HepG2 (cell line): ENCODE results near the gene RUBCNL. TPM values are rescaled to one million over a fixed set of nuclear protein-coding genes. Genes with fewer than 3 reads are reported as not detected.
"Not testable (repeated sequence)": the region's sequence is repeated elsewhere in the genome, so short reads cannot be mapped to it uniquely, and the experiment has no call there.

ENCODE experiments used
- ATAC-seq: fragments of 200-7000 bp; cut with Tn5 transposase; 3 replicates; pipeline ENCODE4 v1.9.1; 2020; ENCODE audit warnings: mild to moderate bottlenecking, moderate library complexity
- BruUV-seq: library from RNA; stranded (reverse); fragments of 400-500 nt; replicated peaks from 2 replicates; lab custom pipeline; 2021; lab: Mats Ljungman, UMichigan
- CTCF ChIA-PET: fragments of 300-600 bp; formaldehyde crosslinking; extraction: SDS; loops from one replicate; lab custom pipeline; 2021; ENCODE audit warnings: low total read pairs, inconsistent platforms, low intra/inter-chr PET ratio; lab: Yijun Ruan, JAX
- POLR2A ChIA-PET: fragments of 350-600 bp; sonication (Branson Sonifier 250); formaldehyde crosslinking; loops from one replicate; lab custom pipeline; 2020; ENCODE audit warnings: antibody characterized with exemption, inconsistent platforms; lab: Yijun Ruan, JAX
- DNase-seq: peaks from one replicate; pipeline ENCODE4 v3.0.0-alpha.2; 2015; ENCODE audit warnings: low spot score
- FAIRE-seq: peaks from 3 replicates; lab custom pipeline; 2011; peaks lifted over from hg19 to GRCh38; lab: Jason Lieb, UNC
- H2AFZ ChIP-seq: one replicate; pipeline ENCODE4 v1.6.1; 2011; ENCODE audit warnings: low read length, inconsistent platforms
- H3K27ac ChIP-seq: fragments of 300-600 bp; 3 replicates; pipeline ENCODE4 v1.8.0; 2011; ENCODE audit warnings: mixed run types, mild to moderate bottlenecking, mixed read lengths, low read length, inconsistent platforms; ENCODE audit not compliant: insufficient read depth; ENCODE audit errors: extremely low read length
- H3K27me3 ChIP-seq, 2 experiments: fragments of 200-600 bp in 1 of 2; 2 replicates in 1 of 2; 3 replicates in 1 of 2; pipeline versions ENCODE4 v1.6.0 to v1.8.0; 2011; ENCODE audit warnings: low read length in 2 of 2, mild to moderate bottlenecking in 2 of 2, moderate library complexity in 2 of 2, inconsistent platforms in 1 of 2; ENCODE audit not compliant: insufficient read depth in 2 of 2, control insufficient read depth in 1 of 2
- H3K36me3 ChIP-seq, 2 experiments: fragments of 200-600 bp in 1 of 2; replicated peaks in 1 of 2; 2 replicates in 1 of 2; 3 replicates in 1 of 2; pipeline versions ENCODE4 v1.5.1 to v1.8.0; 2011; ENCODE audit warnings: low read length in 2 of 2, inconsistent platforms in 1 of 2; ENCODE audit not compliant: insufficient read depth in 2 of 2, control insufficient read depth in 1 of 2
- H3K4me1 ChIP-seq: 2 replicates; pipeline ENCODE4 v1.5.1; 2012; ENCODE audit warnings: low read length, inconsistent platforms; ENCODE audit not compliant: insufficient read depth
- H3K4me2 ChIP-seq: 2 replicates; pipeline ENCODE4 v1.6.0; 2011; ENCODE audit warnings: low read depth, low read length, inconsistent platforms
- H3K4me3 ChIP-seq, 3 experiments: fragments of 200-600 bp in 1 of 3; sonication (generic), shearing (Covaris generic) in 1 of 3; replicated peaks in 1 of 3; 2 replicates each; pipeline ENCODE4 v1.5.1; 2011 to 2016; ENCODE audit warnings: low read length in 3 of 3, inconsistent platforms in 2 of 3, low read depth in 2 of 3, mild to moderate bottlenecking in 2 of 3, control low read depth in 1 of 3, mixed read lengths in 1 of 3; ENCODE audit not compliant: insufficient read depth in 1 of 3
- H3K79me2 ChIP-seq: one replicate; pipeline ENCODE4 v1.6.1; 2011; ENCODE audit warnings: low read length, inconsistent platforms; ENCODE audit not compliant: insufficient read depth
- H3K9ac ChIP-seq: 2 replicates; pipeline ENCODE4 v1.6.0; 2011; ENCODE audit warnings: mild to moderate bottlenecking, low read depth, low read length, inconsistent platforms; ENCODE audit not compliant: insufficient read depth
- H3K9me3 ChIP-seq: 2 replicates; pipeline ENCODE4 v1.5.1; 2012; ENCODE audit warnings: mild to moderate bottlenecking, low read length
- H4K20me1 ChIP-seq: 2 replicates; pipeline ENCODE4 v1.6.0; 2011; ENCODE audit warnings: inconsistent platforms, mild to moderate bottlenecking, low read length, moderate library complexity; ENCODE audit not compliant: insufficient read depth
- ATAD3A ChIP-seq: sonication (generic); formaldehyde crosslinking; IDR thresholded peaks from 2 replicates; pipeline ENCODE4 v1.4.0; 2020; ENCODE audit warnings: missing genetic modification reagents
- CEBPB ChIP-seq: IDR thresholded peaks from 2 replicates; pipeline ENCODE4 v1.6.1; 2011; ENCODE audit warnings: low read depth, low read length, improper control_type of control experiment, borderline replicate concordance
- E2F2 ChIP-seq: sonication (generic); formaldehyde crosslinking; IDR thresholded peaks from 2 replicates; pipeline ENCODE4 v1.4.0; 2020; ENCODE audit warnings: missing genetic modification reagents, borderline replicate concordance
- E2F5 ChIP-seq: sonication (generic); formaldehyde crosslinking; conservative IDR thresholded peaks from 2 replicates; pipeline ENCODE4 v1.4.0; 2020; ENCODE audit warnings: missing genetic modification reagents
- ESRRA ChIP-seq: sonication (generic); formaldehyde crosslinking; IDR thresholded peaks from 2 replicates; pipeline ENCODE4 v1.5.1; 2020; ENCODE audit warnings: mild to moderate bottlenecking, low read depth, missing genetic modification reagents
- NFKB2 ChIP-seq: sonication (generic); formaldehyde crosslinking; IDR thresholded peaks from 2 replicates; pipeline ENCODE4 v1.4.0; 2020; ENCODE audit warnings: missing genetic modification reagents, borderline replicate concordance
- REXO4 ChIP-seq: sonication (generic); formaldehyde crosslinking; IDR thresholded peaks from 2 replicates; pipeline ENCODE4 v1.8.0; 2022; ENCODE audit warnings: missing genetic modification reagents, mild to moderate bottlenecking, borderline replicate concordance
- STAT5B ChIP-seq: sonication (generic); formaldehyde crosslinking; IDR thresholded peaks from 2 replicates; pipeline ENCODE4 v1.4.0; 2020; ENCODE audit warnings: missing genetic modification reagents
- TBL1XR1 ChIP-seq: fragments of 150-350 bp; IDR thresholded peaks from 2 replicates; pipeline ENCODE4 v1.6.1; 2014; ENCODE audit warnings: borderline replicate concordance, low read length; ENCODE audit not compliant: partially characterized antibody
- ZBTB1 ChIP-seq: sonication (generic); formaldehyde crosslinking; IDR thresholded peaks from 2 replicates; pipeline ENCODE4 v1.4.0; 2020; ENCODE audit warnings: missing genetic modification reagents, borderline replicate concordance
- ZBTB7A ChIP-seq: sonication (generic); formaldehyde crosslinking; IDR thresholded peaks from 2 replicates; pipeline ENCODE4 v1.8.0; 2022; ENCODE audit warnings: mild to moderate bottlenecking, missing genetic modification reagents
- ZIK1 ChIP-seq: sonication (generic); formaldehyde crosslinking; IDR thresholded peaks from 2 replicates; pipeline ENCODE4 v1.5.0; 2020; ENCODE audit warnings: mild to moderate bottlenecking, low read depth, missing genetic modification reagents, borderline replicate concordance
- ZNF841 ChIP-seq: sonication (generic); formaldehyde crosslinking; IDR thresholded peaks from 2 replicates; pipeline ENCODE4 v1.8.1; 2023; ENCODE audit warnings: missing genetic modification reagents, borderline replicate concordance
- ZNF879 ChIP-seq: sonication (generic); formaldehyde crosslinking; IDR thresholded peaks from 2 replicates; pipeline ENCODE4 v1.8.1; 2023; ENCODE audit warnings: missing genetic modification reagents
- ZSCAN22 ChIP-seq: sonication (generic); formaldehyde crosslinking; IDR thresholded peaks from 2 replicates; pipeline ENCODE4 v1.4.0; 2020; ENCODE audit warnings: mild to moderate bottlenecking, missing genetic modification reagents
- WGBS: methylation state at CpG from one replicate; pipeline ENCODE4 v1.1.6; 2017; ENCODE audit warnings: low lambda C conversion rate; 5-methylcytosine and 5-hydroxymethylcytosine counted together
- in situ Hi-C: cut with HindIII; loops from 2 replicates; pipeline ENCODE4 v1.10.0; 2017; ENCODE audit warnings: low pct_unique_long_range_greater_than_20kb; ENCODE audit not compliant: extremely low pct_ligation_motif_present
- intact Hi-C: fragments of 100-400 bp; cut with micrococcal nuclease; formaldehyde crosslinking; loops from one replicate; pipeline ENCODE4 v1.10.0; 2022; ENCODE audit not compliant: unreplicated experiment
- polyA plus RNA-seq, 8 experiments: library from polyadenylated mRNA; depleted of rRNA in 3 of 8; stranded (reverse) in 7 of 8; unstranded in 1 of 8; fragments of >200 nt; fragmentation: Illumina TruSeq in 4 of 8; extraction: Trizol in 4 of 8; gene quantifications; 2 replicates each; pipeline versions ENCODE4 v1.2.1 to v1.2.3, GENCODE V29; 2011 to 2016; ENCODE audit warnings: low read depth in 4 of 8, missing spikeins in 1 of 8, mixed read lengths in 1 of 8; ENCODE audit not compliant: insufficient read depth in 1 of 8
- total RNA-seq, 5 experiments: library from RNA; depleted of rRNA; stranded (reverse); fragments of >200 nt; fragmentation: Illumina TruSeq; extraction: Trizol; gene quantifications; 2 replicates each; pipeline ENCODE4 v1.2.3, GENCODE V29; 2016; ENCODE audit warnings: low read depth in 1 of 5

Gene RUBCNL
- total and polyA plus RNA-seq, 2 of the 13 experiments (the other 11 are each of a cell fraction or from before 2014, with no cell fraction given): not detected

- intact Hi-C loops: no loop called here
- H2AFZ ChIP-seq: no peak overlapping the region
- H3K4me2 ChIP-seq: no peak overlapping the region
- 0% methylated on average over 1 of the region's 1 CpG for WGBS
- ATAC-seq (no peak), FAIRE-seq (no peak)
- H3K9me3 ChIP-seq: no peaks in the 10 kb centered on the region
- H3K36me3 ChIP-seq: no peaks in the 10 kb centered on the region
- H3K27me3 ChIP-seq: peaks cover 3 to 25% of the 10 kb centered on the region in 2 experiments; a peak in 4 of 5 replicates
- H3K79me2 ChIP-seq: no peaks in the 10 kb centered on the region
- BruUV-seq: no TSS peak
- H4K20me1 ChIP-seq: no peaks in the 10 kb centered on the region
- TF ChIP-seq E2F5: no peak
- no peak for TF ChIP-seq CEBPB
- TF ChIP-seq ATAD3A (CRISPR knock-in tag): no peak
- TF ChIP-seq NFKB2 (CRISPR knock-in tag): no peak
- TF ChIP-seq ZNF841 (CRISPR knock-in tag): no peak
- no peak for TF ChIP-seq TBL1XR1
- TF ChIP-seq REXO4 (CRISPR knock-in tag): no peak
- TF ChIP-seq ZIK1 (CRISPR knock-in tag): no peak
- no peak for TF ChIP-seq ZNF879 (CRISPR knock-in tag)
- TF ChIP-seq STAT5B: no peak
- TF ChIP-seq ZSCAN22 (CRISPR knock-in tag): no peak
- TF ChIP-seq E2F2 (CRISPR knock-in tag): no peak
- TF ChIP-seq ESRRA (CRISPR knock-in tag): no peak
- no peak for TF ChIP-seq ZBTB1 (CRISPR knock-in tag)
- no peak for TF ChIP-seq ZBTB7A (CRISPR knock-in tag)
- TF ChIP-seq, all 625 proteins: peak for 0
- Histone ChIP-seq H3K4me1 (no peaks in the 10 kb centered on the region), H3K4me3 (no peak overlapping the region), H3K27ac (no peak overlapping the region), H3K9ac (no peak overlapping the region)
- in situ Hi-C loops: no loop called here
- POLR2A ChIA-PET: no interaction called here
- no peak for DNase-seq
- CTCF ChIA-PET: no interaction called here
Measured at GRCh38 chr13:46373623-46374022, 13.4 kb downstream of the RUBCNL start.

- H3K9ac ChIP-seq, ATAC-seq, H3K27ac ChIP-seq, H3K79me2 ChIP-seq, H3K4me1 ChIP-seq, H4K20me1 ChIP-seq, H3K4me2 ChIP-seq, H2AFZ ChIP-seq, H3K9me3 ChIP-seq, POLR2A ChIA-PET, in situ Hi-C loops, intact Hi-C loops, CTCF ChIA-PET, FAIRE-seq, BruUV-seq, DNase-seq, H3K36me3 ChIP-seq, H3K4me3 ChIP-seq: not testable (repeated sequence)
- peaks cover 3 to 25% of the 10 kb centered on the region in 2 experiments; a peak in 4 of 5 replicates for H3K27me3 ChIP-seq
- 24% methylated on average over 8 of the region's 8 CpGs for WGBS
Measured at GRCh38 chr13:46372938-46373337, 14.1 kb downstream of the RUBCNL start.
